Measurements from ENCODE around the gene VWA5B2. TPM values are rescaled to one million over a fixed set of nuclear protein-coding genes. Genes with fewer than 3 reads are reported as not detected.
A peak's percentile ranks its signal among the peaks of the same experiment; 100 is the strongest.

The VWA5B2 gene
- total and polyA plus RNA-seq, 9 of the 15 experiments (the other 6 are each of a cell fraction or from before 2014, with no cell fraction given): 0.04 TPM; not detected in 8

DNA sequence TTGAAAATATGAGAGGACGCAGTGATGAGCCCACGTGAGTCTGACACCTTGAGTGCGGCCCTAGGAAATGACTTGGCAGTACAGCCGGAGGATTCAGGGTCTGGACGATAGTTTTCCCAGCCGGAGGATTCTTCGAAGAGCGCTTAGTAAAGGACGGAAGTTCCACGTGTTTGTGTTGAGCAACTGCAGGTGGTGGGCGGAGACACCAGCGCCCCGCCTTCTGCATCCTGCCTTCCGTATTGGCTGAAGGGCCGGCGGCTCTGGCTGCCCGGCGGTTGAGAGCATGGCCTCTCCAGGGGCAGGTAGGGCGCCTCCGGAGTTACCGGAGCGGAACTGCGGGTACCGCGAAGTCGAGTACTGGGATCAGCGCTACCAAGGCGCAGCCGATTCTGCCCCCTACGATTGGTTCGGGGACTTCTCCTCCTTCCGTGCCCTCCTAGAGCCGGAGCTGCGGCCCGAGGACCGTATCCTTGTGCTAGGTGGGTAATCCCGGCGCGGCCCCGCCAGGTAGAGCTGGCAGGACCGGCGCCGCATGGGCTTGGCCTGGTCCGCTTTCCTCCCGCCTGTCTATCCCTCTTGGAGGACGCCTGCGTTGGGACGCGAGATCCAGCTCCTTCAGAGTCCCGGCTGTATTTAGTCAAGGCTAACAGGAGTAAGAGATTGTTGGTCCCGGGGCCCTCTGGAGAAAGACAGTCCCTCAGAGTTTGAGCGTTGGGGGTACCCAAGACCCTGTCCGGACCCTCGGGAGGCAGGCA lies 20.2 kb downstream of the VWA5B2 start, which contains the start of gene EEF1AKMT4 (continued):
- TF ChIP-seq, protein P1, sequence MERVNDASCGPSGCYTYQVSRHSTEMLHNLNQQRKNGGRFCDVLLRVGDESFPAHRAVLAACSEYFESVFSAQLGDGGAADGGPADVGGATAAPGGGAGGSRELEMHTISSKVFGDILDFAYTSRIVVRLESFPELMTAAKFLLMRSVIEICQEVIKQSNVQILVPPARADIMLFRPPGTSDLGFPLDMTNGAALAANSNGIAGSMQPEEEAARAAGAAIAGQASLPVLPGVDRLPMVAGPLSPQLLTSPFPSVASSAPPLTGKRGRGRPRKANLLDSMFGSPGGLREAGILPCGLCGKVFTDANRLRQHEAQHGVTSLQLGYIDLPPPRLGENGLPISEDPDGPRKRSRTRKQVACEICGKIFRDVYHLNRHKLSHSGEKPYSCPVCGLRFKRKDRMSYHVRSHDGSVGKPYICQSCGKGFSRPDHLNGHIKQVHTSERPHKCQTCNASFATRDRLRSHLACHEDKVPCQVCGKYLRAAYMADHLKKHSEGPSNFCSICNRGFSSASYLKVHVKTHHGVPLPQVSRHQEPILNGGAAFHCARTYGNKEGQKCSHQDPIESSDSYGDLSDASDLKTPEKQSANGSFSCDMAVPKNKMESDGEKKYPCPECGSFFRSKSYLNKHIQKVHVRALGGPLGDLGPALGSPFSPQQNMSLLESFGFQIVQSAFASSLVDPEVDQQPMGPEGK (CRISPR knock-in tag; IDR thresholded peaks at IDR 0.05; ENCODE audit: borderline replicate concordance): no peak
- TF ChIP-seq KDM1A (IDR thresholded peaks at IDR 0.05) (no peak), TFAM (CRISPR knock-in tag; conservative IDR thresholded peaks at IDR 0.05) (no peak), ZNF785 (CRISPR knock-in tag; IDR thresholded peaks at IDR 0.05) (no peak), ARID1B (IDR thresholded peaks at IDR 0.05) (no peak; the same call in 1 of the 2 replicates), SMARCB1 (IDR thresholded peaks at IDR 0.05; ENCODE audit: insufficient read length, low read depth) (no peak), PURB (CRISPR knock-in tag; IDR thresholded peaks at IDR 0.05; ENCODE audit: low read depth) (no peak), CREB1 (IDR thresholded peaks at IDR 0.05) (0 out of 2 replicates have a peak, but pooled peaks have one; percentile 11), CREB1 (CRISPR knock-in tag; IDR thresholded peaks at IDR 0.05) (no peak), COPS2 (conservative IDR thresholded peaks at IDR 0.05) (no peak), NR3C1 (CRISPR knock-in tag; IDR thresholded peaks at IDR 0.05) (no peak), ZNF140 (CRISPR knock-in tag; IDR thresholded peaks at IDR 0.05) (no peak), GATAD2B (IDR thresholded peaks at IDR 0.05; ENCODE audit: borderline replicate concordance) (no peak), CHCHD3 (CRISPR knock-in tag; IDR thresholded peaks at IDR 0.05) (no peak)
- TF ChIP-seq, protein P2, sequence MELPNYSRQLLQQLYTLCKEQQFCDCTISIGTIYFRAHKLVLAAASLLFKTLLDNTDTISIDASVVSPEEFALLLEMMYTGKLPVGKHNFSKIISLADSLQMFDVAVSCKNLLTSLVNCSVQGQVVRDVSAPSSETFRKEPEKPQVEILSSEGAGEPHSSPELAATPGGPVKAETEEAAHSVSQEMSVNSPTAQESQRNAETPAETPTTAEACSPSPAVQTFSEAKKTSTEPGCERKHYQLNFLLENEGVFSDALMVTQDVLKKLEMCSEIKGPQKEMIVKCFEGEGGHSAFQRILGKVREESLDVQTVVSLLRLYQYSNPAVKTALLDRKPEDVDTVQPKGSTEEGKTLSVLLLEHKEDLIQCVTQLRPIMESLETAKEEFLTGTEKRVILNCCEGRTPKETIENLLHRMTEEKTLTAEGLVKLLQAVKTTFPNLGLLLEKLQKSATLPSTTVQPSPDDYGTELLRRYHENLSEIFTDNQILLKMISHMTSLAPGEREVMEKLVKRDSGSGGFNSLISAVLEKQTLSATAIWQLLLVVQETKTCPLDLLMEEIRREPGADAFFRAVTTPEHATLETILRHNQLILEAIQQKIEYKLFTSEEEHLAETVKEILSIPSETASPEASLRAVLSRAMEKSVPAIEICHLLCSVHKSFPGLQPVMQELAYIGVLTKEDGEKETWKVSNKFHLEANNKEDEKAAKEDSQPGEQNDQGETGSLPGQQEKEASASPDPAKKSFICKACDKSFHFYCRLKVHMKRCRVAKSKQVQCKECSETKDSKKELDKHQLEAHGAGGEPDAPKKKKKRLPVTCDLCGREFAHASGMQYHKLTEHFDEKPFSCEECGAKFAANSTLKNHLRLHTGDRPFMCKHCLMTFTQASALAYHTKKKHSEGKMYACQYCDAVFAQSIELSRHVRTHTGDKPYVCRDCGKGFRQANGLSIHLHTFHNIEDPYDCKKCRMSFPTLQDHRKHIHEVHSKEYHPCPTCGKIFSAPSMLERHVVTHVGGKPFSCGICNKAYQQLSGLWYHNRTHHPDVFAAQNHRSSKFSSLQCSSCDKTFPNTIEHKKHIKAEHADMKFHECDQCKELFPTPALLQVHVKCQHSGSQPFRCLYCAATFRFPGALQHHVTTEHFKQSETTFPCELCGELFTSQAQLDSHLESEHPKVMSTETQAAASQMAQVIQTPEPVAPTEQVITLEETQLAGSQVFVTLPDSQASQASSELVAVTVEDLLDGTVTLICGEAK (IDR thresholded peaks at IDR 0.05): peak; percentile 77
- TF ChIP-seq, protein P2 (CRISPR knock-in tag; IDR thresholded peaks at IDR 0.05): no peak

Measured in K562 (cell line).